Hindlimb muscle (tissue), 1 donor: ENCODE measurements around the gene CLSTN2. TPM values are rescaled to one million over a fixed set of nuclear protein-coding genes. Genes with fewer than 3 reads are reported as not detected.

Source experiments
- DNase-seq: peaks from one replicate; pipeline ENCODE4 v3.0.0-alpha.2; 2013
- polyA plus RNA-seq: library from polyadenylated mRNA; unstranded; fragments of 120-200 nt; gene quantifications from one replicate; pipeline ENCODE4 v1.2.1, GENCODE V29; 2013; ENCODE audit not compliant: insufficient read length

The CLSTN2 gene
- polyA plus RNA-seq, 1 donor, result 2.5 TPM

GRCh38 chr3:140568842-140569520 lies 634.0 kb downstream of the CLSTN2 start:
- DNase-seq, result no peak

GRCh38 chr3:140570602-140571001 lies 635.6 kb downstream of the CLSTN2 start:
- DNase-seq, result no peak

- DNase-seq, result no peak
Observed at GRCh38 chr3:140571836-140572235, 636.9 kb downstream of the CLSTN2 start.

- DNase-seq, result no peak
Observed at GRCh38 chr3:140572334-140572733, 637.3 kb downstream of the CLSTN2 start.

GRCh38 chr3:140573011-140573410 lies 638.0 kb downstream of the CLSTN2 start:
- no peak for DNase-seq

- no peak for DNase-seq
Observed at GRCh38 chr3:140574375-140574774, 639.4 kb downstream of the CLSTN2 start.

GRCh38 chr3:140576449-140576848 lies 641.5 kb downstream of the CLSTN2 start:
- DNase-seq, result no peak

GRCh38 chr3:140577911-140578310 lies 642.9 kb downstream of the CLSTN2 start:
- no peak for DNase-seq

- DNase-seq, result no peak
Observed at GRCh38 chr3:140579260-140579659, 644.3 kb downstream of the CLSTN2 start.

- DNase-seq, result no peak
Observed at GRCh38 chr3:140580746-140581145, 645.8 kb downstream of the CLSTN2 start.

GRCh38 chr3:140584549-140584948 lies 649.6 kb downstream of the CLSTN2 start:
- no peak for DNase-seq

- DNase-seq, result no peak
Observed at GRCh38 chr3:140585828-140586227, 650.8 kb downstream of the CLSTN2 start.

GRCh38 chr3:140586311-140586710 lies 651.3 kb downstream of the CLSTN2 start:
- DNase-seq, result no peak

GRCh38 chr3:140588558-140588957 lies 653.6 kb downstream of the CLSTN2 start:
- no peak for DNase-seq

GRCh38 chr3:140593766-140594165 lies 658.8 kb downstream of the CLSTN2 start:
- DNase-seq, result no peak

- no peak for DNase-seq
Observed at GRCh38 chr3:140595295-140595694, 660.3 kb downstream of the CLSTN2 start.

- no peak for DNase-seq
Observed at GRCh38 chr3:140597364-140597763, 662.4 kb downstream of the CLSTN2 start.

GRCh38 chr3:140597792-140598191 lies 662.8 kb downstream of the CLSTN2 start:
- no peak for DNase-seq

- no peak for DNase-seq
Observed at GRCh38 chr3:140599009-140599408, 664.0 kb downstream of the CLSTN2 start.

- DNase-seq, result no peak
Observed at GRCh38 chr3:140599496-140599895, 664.5 kb downstream of the CLSTN2 start.

- no peak for DNase-seq
Observed at GRCh38 chr3:140601881-140602280, 666.9 kb downstream of the CLSTN2 start.

- DNase-seq, result no peak
Observed at GRCh38 chr3:140602781-140603180, 667.8 kb downstream of the CLSTN2 start.

- DNase-seq, result no peak
Observed at GRCh38 chr3:140603766-140604165, 668.8 kb downstream of the CLSTN2 start.

- no peak for DNase-seq
Observed at GRCh38 chr3:140610544-140610943, 675.6 kb downstream of the CLSTN2 start.

- DNase-seq, result no peak
Observed at GRCh38 chr3:140614001-140614400, 679.0 kb downstream of the CLSTN2 start.
